Measurements from ENCODE around the gene NR2C2. TPM values are rescaled to one million over a fixed set of nuclear protein-coding genes. Genes with fewer than 3 reads are reported as not detected.

NR2C2 gene
- total RNA-seq, 1 donor from 2014 or later = 56.0 TPM

DNA sequence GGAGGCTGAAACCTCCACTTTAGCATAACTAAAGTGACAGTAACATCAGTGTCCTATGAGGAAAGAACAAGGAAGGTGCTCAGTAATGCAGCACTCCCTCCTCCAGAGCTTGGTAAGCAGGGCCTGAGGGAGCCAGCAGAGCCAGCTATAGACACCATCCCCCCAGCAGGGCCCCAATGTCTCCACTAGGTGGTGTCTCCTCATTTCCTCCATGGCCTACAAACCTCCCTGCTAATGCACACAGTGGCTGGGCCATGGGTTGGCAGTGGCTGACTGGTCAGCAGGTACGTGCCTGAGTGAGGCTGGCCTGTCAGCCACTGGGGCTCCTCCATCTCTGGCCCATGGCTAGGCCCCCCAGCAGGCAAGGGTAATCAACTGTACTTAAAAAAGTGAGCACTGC, 104.1 kb downstream of the NR2C2 start:
- Mint-ChIP-seq H3K4me3 (ENCODE audit: low read depth) (no peak overlapping the region), H3K27ac (peak overlapping the region; percentile 38), H3K36me3 (ENCODE audit: insufficient read depth) (peaks cover 12% of the 10 kb centered on the region), H3K27me3 (no peaks in the 10 kb centered on the region), H3K4me1 (ENCODE audit: low read depth) (no peaks in the 10 kb centered on the region), H3K9me3 (ENCODE audit: low read depth) (no peaks in the 10 kb centered on the region)
- DNase-seq (ENCODE audit: low spot score, unreplicated experiment) = peak; percentile 21
- TF ChIP-seq, protein P1, sequence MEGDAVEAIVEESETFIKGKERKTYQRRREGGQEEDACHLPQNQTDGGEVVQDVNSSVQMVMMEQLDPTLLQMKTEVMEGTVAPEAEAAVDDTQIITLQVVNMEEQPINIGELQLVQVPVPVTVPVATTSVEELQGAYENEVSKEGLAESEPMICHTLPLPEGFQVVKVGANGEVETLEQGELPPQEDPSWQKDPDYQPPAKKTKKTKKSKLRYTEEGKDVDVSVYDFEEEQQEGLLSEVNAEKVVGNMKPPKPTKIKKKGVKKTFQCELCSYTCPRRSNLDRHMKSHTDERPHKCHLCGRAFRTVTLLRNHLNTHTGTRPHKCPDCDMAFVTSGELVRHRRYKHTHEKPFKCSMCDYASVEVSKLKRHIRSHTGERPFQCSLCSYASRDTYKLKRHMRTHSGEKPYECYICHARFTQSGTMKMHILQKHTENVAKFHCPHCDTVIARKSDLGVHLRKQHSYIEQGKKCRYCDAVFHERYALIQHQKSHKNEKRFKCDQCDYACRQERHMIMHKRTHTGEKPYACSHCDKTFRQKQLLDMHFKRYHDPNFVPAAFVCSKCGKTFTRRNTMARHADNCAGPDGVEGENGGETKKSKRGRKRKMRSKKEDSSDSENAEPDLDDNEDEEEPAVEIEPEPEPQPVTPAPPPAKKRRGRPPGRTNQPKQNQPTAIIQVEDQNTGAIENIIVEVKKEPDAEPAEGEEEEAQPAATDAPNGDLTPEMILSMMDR (IDR thresholded peaks at IDR 0.05; ENCODE audit: unreplicated experiment) = peak; percentile 65

DNA sequence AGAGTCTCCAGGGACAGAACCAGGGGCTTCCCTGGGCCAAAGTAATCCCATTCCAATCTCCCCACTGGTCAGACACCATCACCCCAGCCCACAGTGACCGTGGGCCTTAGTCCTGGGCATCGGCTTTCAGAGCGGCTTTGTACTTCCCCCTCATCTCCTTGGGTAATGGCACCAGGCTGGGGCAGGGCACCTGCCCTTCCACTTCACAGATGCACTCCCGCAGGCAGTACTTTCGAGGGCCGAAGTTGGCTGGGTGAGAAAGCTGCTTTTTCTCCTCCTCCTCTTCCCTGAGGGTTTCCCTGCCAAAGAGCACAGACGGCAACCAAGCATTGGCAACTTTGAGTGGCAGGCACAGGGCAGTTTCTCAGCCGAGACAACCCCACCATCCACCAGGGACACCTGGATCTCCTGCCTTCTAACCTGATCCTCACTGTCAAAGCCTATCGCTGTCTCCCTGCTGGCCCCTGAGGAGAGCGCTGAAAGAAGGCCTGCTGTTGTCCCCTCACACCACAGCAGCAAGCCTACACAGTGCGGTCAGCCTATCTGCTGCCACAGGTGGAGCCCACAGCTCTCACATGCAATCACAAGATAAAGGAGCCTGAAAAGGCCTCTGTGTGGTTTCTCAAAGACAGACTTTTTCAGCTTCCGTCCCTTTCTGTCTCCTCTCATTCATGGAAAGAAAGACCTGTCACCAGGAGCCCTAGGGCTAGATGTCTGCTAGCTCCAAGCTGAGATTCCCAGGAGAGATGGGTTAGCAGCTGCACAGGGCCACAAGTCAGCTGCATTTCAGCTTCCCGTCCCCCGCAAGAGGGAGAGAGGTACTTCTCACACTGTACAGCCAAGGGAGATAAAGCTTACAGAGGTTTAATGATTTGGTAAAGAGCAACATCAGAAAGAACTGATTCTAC, 105.2 kb downstream of the NR2C2 start:
- no peaks in the 10 kb centered on the region for H3K4me1 Mint-ChIP-seq (ENCODE audit: low read depth)
- DNase-seq (ENCODE audit: low spot score, unreplicated experiment) = no peak
- no peaks in the 10 kb centered on the region for H3K9me3 Mint-ChIP-seq (ENCODE audit: low read depth)
- H3K27ac Mint-ChIP-seq = no peak overlapping the region
- H3K36me3 Mint-ChIP-seq (ENCODE audit: insufficient read depth) = peaks cover 12% of the 10 kb centered on the region
- no peaks in the 10 kb centered on the region for H3K27me3 Mint-ChIP-seq
- TF ChIP-seq, protein P1 (IDR thresholded peaks at IDR 0.05; ENCODE audit: unreplicated experiment) = no peak
- no peak overlapping the region for H3K4me3 Mint-ChIP-seq (ENCODE audit: low read depth)

DNA sequence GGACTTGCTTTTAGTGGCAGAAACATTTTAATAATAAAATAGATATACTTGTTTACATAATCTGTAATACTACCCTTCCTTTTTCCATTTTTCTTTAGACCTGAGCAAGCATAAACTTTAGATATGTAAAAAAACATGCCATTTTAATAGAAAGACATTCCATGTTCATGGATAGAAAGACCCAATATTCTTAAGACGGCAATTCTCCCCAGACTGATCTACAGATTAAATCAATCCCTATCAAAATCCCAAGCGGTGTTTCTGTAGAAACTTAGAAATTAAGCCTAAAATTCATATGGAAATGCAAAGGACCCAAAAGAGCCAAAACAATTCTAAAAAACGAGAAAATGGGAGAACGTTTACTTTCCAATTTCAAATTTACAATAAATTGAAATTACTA, 106.2 kb downstream of the NR2C2 start:
- TF ChIP-seq, protein P1 (IDR thresholded peaks at IDR 0.05; ENCODE audit: unreplicated experiment) = no peak
- H3K9me3 Mint-ChIP-seq (ENCODE audit: low read depth) = no peaks in the 10 kb centered on the region
- H3K4me3 Mint-ChIP-seq (ENCODE audit: low read depth) = no peak overlapping the region
- H3K27ac Mint-ChIP-seq = no peak overlapping the region
- peaks cover 15% of the 10 kb centered on the region for H3K36me3 Mint-ChIP-seq (ENCODE audit: insufficient read depth)
- no peaks in the 10 kb centered on the region for H3K27me3 Mint-ChIP-seq
- DNase-seq (ENCODE audit: low spot score, unreplicated experiment) = no peak
- H3K4me1 Mint-ChIP-seq (ENCODE audit: low read depth) = no peaks in the 10 kb centered on the region

DNA sequence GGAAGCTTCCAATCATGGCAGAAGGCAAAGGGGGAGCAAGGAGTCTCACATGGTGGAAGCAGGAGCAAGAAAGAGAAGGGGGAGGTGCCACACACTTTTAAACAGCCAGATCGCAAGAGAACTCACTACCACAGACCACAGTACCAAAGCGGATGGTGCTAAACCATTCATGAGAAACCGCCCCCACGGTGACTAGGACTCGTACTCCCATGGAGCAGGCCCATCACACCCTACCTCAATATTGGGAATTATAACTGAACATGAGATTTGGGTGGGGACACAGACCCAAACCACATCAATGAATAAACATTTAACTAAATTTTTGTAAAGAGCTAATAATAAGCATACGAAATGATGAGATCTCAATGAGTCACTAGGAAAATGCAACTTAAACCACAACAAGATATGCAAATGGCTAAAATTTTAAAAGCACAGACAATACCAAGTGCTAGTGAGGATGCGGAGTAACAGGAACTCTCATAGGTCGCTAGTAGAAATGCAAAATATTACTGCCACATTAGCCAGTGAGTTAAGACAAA, 107.7 kb downstream of the NR2C2 start:
- Mint-ChIP-seq H3K4me3 (ENCODE audit: low read depth) (no peak overlapping the region), H3K27ac (no peak overlapping the region), H3K9me3 (ENCODE audit: low read depth) (no peaks in the 10 kb centered on the region), H3K36me3 (ENCODE audit: insufficient read depth) (peaks cover 22% of the 10 kb centered on the region), H3K27me3 (no peaks in the 10 kb centered on the region), H3K4me1 (ENCODE audit: low read depth) (no peaks in the 10 kb centered on the region)
- TF ChIP-seq, protein P1 (IDR thresholded peaks at IDR 0.05; ENCODE audit: unreplicated experiment) = no peak
- DNase-seq (ENCODE audit: low spot score, unreplicated experiment) = no peak

DNA sequence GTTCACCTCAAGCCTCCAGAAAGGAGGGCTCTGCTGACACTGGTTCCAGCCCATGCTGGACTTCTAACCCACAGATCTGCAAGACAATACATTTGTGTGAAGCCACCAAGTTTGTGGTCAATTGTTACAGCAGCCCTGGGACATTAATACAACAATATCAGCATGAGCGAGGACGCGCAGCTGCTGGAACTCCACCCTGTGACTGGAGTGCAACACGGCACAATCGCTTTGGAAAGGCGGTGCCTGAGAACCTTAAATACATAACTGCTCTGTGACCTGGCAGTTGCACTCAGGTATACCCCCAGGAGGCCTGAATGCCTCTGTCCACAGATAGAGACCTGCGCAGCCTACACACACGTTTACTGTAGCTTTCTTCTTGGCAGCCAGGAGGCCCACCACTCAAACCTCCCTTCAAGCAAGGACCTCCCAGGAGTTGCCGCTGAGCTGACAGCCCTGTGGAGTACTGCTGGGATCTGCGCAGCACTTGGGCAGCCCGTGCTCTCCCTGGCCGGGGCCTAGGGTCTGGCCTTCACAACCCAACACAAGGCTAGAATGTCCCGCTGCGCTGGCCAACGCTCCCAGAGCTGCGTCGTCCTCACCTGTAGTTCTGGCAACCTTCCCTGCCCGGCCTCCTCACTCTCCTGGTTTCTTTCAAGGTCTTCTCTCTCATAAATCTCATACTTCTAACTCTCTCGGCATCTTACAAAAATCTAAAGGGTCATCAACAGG, 109.5 kb downstream of the NR2C2 start:
- H3K36me3 Mint-ChIP-seq (ENCODE audit: insufficient read depth) = peaks cover 24% of the 10 kb centered on the region
- DNase-seq (ENCODE audit: low spot score, unreplicated experiment) = no peak
- peaks cover 1% of the 10 kb centered on the region for H3K4me1 Mint-ChIP-seq (ENCODE audit: low read depth)
- no peaks in the 10 kb centered on the region for H3K27me3 Mint-ChIP-seq
- TF ChIP-seq, protein P1 (IDR thresholded peaks at IDR 0.05; ENCODE audit: unreplicated experiment) = no peak
- H3K4me3 Mint-ChIP-seq (ENCODE audit: low read depth) = no peak overlapping the region
- no peaks in the 10 kb centered on the region for H3K9me3 Mint-ChIP-seq (ENCODE audit: low read depth)
- H3K27ac Mint-ChIP-seq = no peak overlapping the region

Data from progenitor cell of endocrine pancreas (in vitro differentiated cells).